IMR-90 (cell line): ENCODE data around the gene LY9. TPM values are rescaled to one million over a fixed set of nuclear protein-coding genes. Genes with fewer than 3 reads are reported as not detected.

Experiments used
- ATAC-seq: fragments of 200-7000 bp; cut with Tn5 transposase; 2 replicates; pipeline ENCODE4 v1.9.1; 2020; ENCODE audit warnings: low read depth, mild to moderate bottlenecking, moderate library complexity
- BruUV-seq: library from RNA; stranded (reverse); fragments of 400-500 nt; replicated peaks from 2 replicates; lab custom pipeline; 2021; lab: Mats Ljungman, UMichigan
- CTCF ChIA-PET: fragments of 300-600 bp; formaldehyde crosslinking; extraction: SDS; loops from one replicate; lab custom pipeline; 2021; ENCODE audit warnings: antibody characterized with exemption; lab: Yijun Ruan, JAX
- POLR2A ChIA-PET: fragments of 300-600 bp; sonication (Branson Sonifier 250); formaldehyde crosslinking; loops from one replicate; lab custom pipeline; 2022; ENCODE audit warnings: antibody characterized with exemption; ENCODE audit not compliant: unreplicated experiment; lab: Charles Lee
- DNase-seq: peaks from one replicate; pipeline ENCODE4 v3.0.0; 2013
- H2AFZ ChIP-seq: replicated peaks from 2 replicates; pipeline ENCODE3; 2013; ENCODE audit warnings: low read length, mild to moderate bottlenecking; ENCODE audit not compliant: poor library complexity
- H2AK5ac ChIP-seq: 2 replicates; pipeline ENCODE4 v1.6.1; 2013; ENCODE audit warnings: low read depth, low read length, inconsistent platforms
- H2AK9ac ChIP-seq: replicated peaks from 2 replicates; pipeline ENCODE3; 2013; ENCODE audit warnings: mild to moderate bottlenecking, low read depth, low read length, moderate library complexity; ENCODE audit not compliant: poor library complexity
- H2BK120ac ChIP-seq: 2 replicates; pipeline ENCODE4 v1.6.1; 2013; ENCODE audit warnings: low read depth, low read length, inconsistent platforms
- H2BK15ac ChIP-seq: 3 replicates; pipeline ENCODE4 v1.6.1; 2013; ENCODE audit warnings: low read depth, low read length, inconsistent platforms
- H2BK20ac ChIP-seq: 2 replicates; pipeline ENCODE4 v1.6.1; 2013; ENCODE audit warnings: low read depth, mild to moderate bottlenecking, inconsistent platforms, low read length, moderate library complexity
- H2BK5ac ChIP-seq: 2 replicates; pipeline ENCODE4 v1.6.1; 2013; ENCODE audit warnings: mild to moderate bottlenecking, low read depth, low read length, inconsistent platforms; ENCODE audit not compliant: poor library complexity, severe bottlenecking
- H3K14ac ChIP-seq: replicated peaks from 2 replicates; pipeline ENCODE4 v1.6.1; 2013; ENCODE audit warnings: low read depth, low read length, inconsistent platforms
- H3K18ac ChIP-seq: 2 replicates; pipeline ENCODE4 v1.6.1; 2013; ENCODE audit warnings: low read depth, low read length, control low read depth
- H3K23ac ChIP-seq: 2 replicates; pipeline ENCODE4 v1.6.1; 2013; ENCODE audit warnings: low read depth, low read length, inconsistent platforms
- H3K27ac ChIP-seq: 2 replicates; pipeline ENCODE4 v1.5.1; 2013; ENCODE audit warnings: mild to moderate bottlenecking, control low read depth, low read length; ENCODE audit not compliant: insufficient read depth
- H3K27me3 ChIP-seq: 2 replicates; pipeline ENCODE4 v1.6.1; 2013; ENCODE audit warnings: low read length; ENCODE audit not compliant: control insufficient read depth, insufficient read depth
- H3K36me3 ChIP-seq: 2 replicates; pipeline ENCODE4 v1.6.1; 2013; ENCODE audit warnings: low read length, mixed read lengths; ENCODE audit not compliant: control insufficient read depth, insufficient read depth
- H3K4ac ChIP-seq: 2 replicates; pipeline ENCODE4 v1.6.1; 2013; ENCODE audit warnings: low read depth, low read length, inconsistent platforms
- H3K4me1 ChIP-seq: 2 replicates; pipeline ENCODE4 v1.6.1; 2013; ENCODE audit warnings: low read length, mixed read lengths; ENCODE audit not compliant: control insufficient read depth, insufficient read depth
- H3K4me2 ChIP-seq: 2 replicates; pipeline ENCODE4 v1.6.1; 2013; ENCODE audit warnings: low read depth, mild to moderate bottlenecking, control low read depth, low read length, moderate library complexity
- H3K4me3 ChIP-seq: 2 replicates; pipeline ENCODE4 v1.5.1; 2013; ENCODE audit warnings: low read depth, mild to moderate bottlenecking, control low read depth, low read length, moderate library complexity; ENCODE audit not compliant: insufficient read depth
- H3K56ac ChIP-seq: 2 replicates; pipeline ENCODE4 v1.6.1; 2013; ENCODE audit warnings: low read length, inconsistent platforms; ENCODE audit not compliant: insufficient read depth; ENCODE audit errors: extremely low read depth
- H3K79me1 ChIP-seq, 2 experiments: 2 replicates each; pipeline ENCODE4 v1.6.1; 2013; ENCODE audit warnings: low read length in 2 of 2, inconsistent platforms in 1 of 2, low read depth in 1 of 2
- H3K9ac ChIP-seq: 2 replicates; pipeline ENCODE4 v1.6.1; 2013; ENCODE audit warnings: low read depth, low read length, control low read depth
- H3K9me1 ChIP-seq: 2 replicates; pipeline ENCODE4 v1.6.1; 2013; ENCODE audit warnings: low read length, inconsistent platforms; ENCODE audit not compliant: insufficient read depth
- H3K9me3 ChIP-seq: 2 replicates; pipeline ENCODE4 v1.6.1; 2013; ENCODE audit warnings: low read length; ENCODE audit not compliant: control insufficient read depth, insufficient read depth
- H4K20me1 ChIP-seq: 2 replicates; pipeline ENCODE4 v1.6.1; 2013; ENCODE audit warnings: low read length, inconsistent platforms; ENCODE audit not compliant: insufficient read depth
- H4K5ac ChIP-seq: 2 replicates; pipeline ENCODE4 v1.6.1; 2013; ENCODE audit warnings: mild to moderate bottlenecking, low read depth, low read length, control low read depth
- H4K8ac ChIP-seq, 2 experiments: 2 replicates each; pipeline ENCODE4 v1.6.1; 2013; ENCODE audit warnings: low read depth in 2 of 2, low read length in 2 of 2, control low read depth in 1 of 2, inconsistent platforms in 1 of 2
- H4K91ac ChIP-seq: 2 replicates; pipeline ENCODE4 v1.6.1; 2013; ENCODE audit warnings: low read depth, low read length, inconsistent platforms; ENCODE audit not compliant: insufficient read depth
- BHLHE40 ChIP-seq: fragments of 150-350 bp; IDR thresholded peaks from 2 replicates; pipeline ENCODE4 v1.6.1; 2016; ENCODE audit warnings: mild to moderate bottlenecking, low read depth, low read length
- CEBPB ChIP-seq: IDR thresholded peaks from 2 replicates; pipeline ENCODE4 v1.6.1; 2012; ENCODE audit warnings: low read depth, low read length, improper control_type of control experiment
- CHD1 ChIP-seq: IDR thresholded peaks from 2 replicates; pipeline ENCODE4 v1.6.1; 2012; ENCODE audit warnings: low read depth, low read length, improper control_type of control experiment
- CTCF ChIP-seq: conservative IDR thresholded peaks from 2 replicates; pipeline ENCODE4 v1.5.1; 2012; ENCODE audit warnings: mild to moderate bottlenecking, low read depth, low read length, improper control_type of control experiment
- ELK1 ChIP-seq: fragments of 150-350 bp; IDR thresholded peaks from 2 replicates; pipeline ENCODE4 v1.6.1; 2016; ENCODE audit warnings: low read depth, mild to moderate bottlenecking, low read length, moderate library complexity, borderline replicate concordance
- FOS ChIP-seq: fragments of 150-350 bp; IDR thresholded peaks from 2 replicates; pipeline ENCODE4 v1.6.1; 2016; ENCODE audit warnings: low read depth, low read length
- MAZ ChIP-seq: IDR thresholded peaks from 2 replicates; pipeline ENCODE4 v1.6.1; 2012; ENCODE audit warnings: low read depth, mild to moderate bottlenecking, low read length, improper control_type of control experiment, moderate library complexity, borderline replicate concordance
- MXI1 ChIP-seq: IDR thresholded peaks from 2 replicates; pipeline ENCODE4 v1.6.1; 2012; ENCODE audit warnings: low read depth, mild to moderate bottlenecking, low read length, moderate library complexity, borderline replicate concordance
- NFE2L2 ChIP-seq: fragments of 150-350 bp; IDR thresholded peaks from 2 replicates; pipeline ENCODE4 v1.6.1; 2016; ENCODE audit warnings: low read depth, mild to moderate bottlenecking, low read length
- POLR2A ChIP-seq: IDR thresholded peaks from 2 replicates; pipeline ENCODE4 v1.6.1; 2012; ENCODE audit warnings: mild to moderate bottlenecking, low read depth, low read length
- RAD21 ChIP-seq: IDR thresholded peaks from 2 replicates; pipeline ENCODE4 v1.6.1; 2012; ENCODE audit warnings: low read length, improper control_type of control experiment
- RCOR1 ChIP-seq: IDR thresholded peaks from 2 replicates; pipeline ENCODE4 v1.6.1; 2012; ENCODE audit warnings: mild to moderate bottlenecking, low read length, improper control_type of control experiment; ENCODE audit not compliant: insufficient replicate concordance
- RFX5 ChIP-seq: IDR thresholded peaks from 2 replicates; pipeline ENCODE4 v1.8.0; 2012; ENCODE audit warnings: low read depth, mild to moderate bottlenecking, low read length, moderate library complexity
- SMC3 ChIP-seq: fragments of 150-350 bp; IDR thresholded peaks from 2 replicates; pipeline ENCODE4 v1.6.1; 2016; ENCODE audit warnings: low read depth, mild to moderate bottlenecking, antibody characterized with exemption, low read length, moderate library complexity
- USF2 ChIP-seq: fragments of 150-350 bp; IDR thresholded peaks from 2 replicates; pipeline ENCODE4 v1.6.1; 2017; ENCODE audit warnings: mild to moderate bottlenecking, antibody characterized with exemption, low read length, low read depth
- WGBS, 2 experiments: methylation state at CpG; one replicate each; pipeline versions ENCODE4 v1.1.5 to v1.1.7; 2013; ENCODE audit warnings: missing lambda C conversion rate in 2 of 2; ENCODE audit not compliant: insufficient read length in 1 of 2; ENCODE audit errors: extremely low coverage in 2 of 2; 5-methylcytosine and 5-hydroxymethylcytosine counted together
- dilution Hi-C: fragments of 300-500 bp; cut with HindIII; formaldehyde crosslinking; loops from one replicate; pipeline ENCODE4 v1.14.3; 2018; ENCODE audit warnings: low sequenced_read_pairs; ENCODE audit not compliant: unreplicated experiment
- in situ Hi-C: fragments of 300-500 bp; cut with MboI; formaldehyde crosslinking; loops from 3 replicates; pipeline ENCODE4 v1.14.3; 2019; ENCODE audit warnings: low sequenced_read_pairs, inconsistent platforms, mixed read lengths
- intact Hi-C: fragments of 100-400 bp; cut with micrococcal nuclease; formaldehyde crosslinking; loops from 2 replicates; pipeline ENCODE4 v1.10.0; 2022
- polyA plus RNA-seq, 3 experiments: library from polyadenylated mRNA; depleted of rRNA; stranded (reverse); fragments of >200 nt; gene quantifications; 2 replicates each; pipeline ENCODE4 v1.2.3, GENCODE V29; 2012; ENCODE audit warnings: low replicate concordance in 1 of 3
- total RNA-seq: library from RNA; depleted of rRNA; stranded (reverse); fragments of >200 nt; gene quantifications from 2 replicates; pipeline ENCODE4 v1.2.3, GENCODE V29; 2012

LY9 gene
- total and polyA plus RNA-seq, 2 of the 4 experiments (the other 2 are of a cell fraction): not detected

GRCh38 chr1:160806109-160806665 lies 10.2 kb downstream of the LY9 start:
- Histone ChIP-seq H3K4me1 (no peaks in the 10 kb centered on the region), H3K27ac (no peak overlapping the region), H2BK5ac (no peak overlapping the region), H4K8ac (no peak overlapping the region), H3K4me3 (no peak overlapping the region), H2BK20ac (no peak overlapping the region), H3K18ac (no peak overlapping the region), H3K9ac (no peak overlapping the region), H3K27me3 (no peaks in the 10 kb centered on the region), H2AFZ (no peak overlapping the region), H4K20me1 (no peaks in the 10 kb centered on the region), H3K4ac (no peak overlapping the region), H3K56ac (no peak overlapping the region), H3K23ac (no peak overlapping the region), H2BK15ac (no peak overlapping the region), H3K4me2 (no peak overlapping the region), H3K9me3 (0 out of 2 replicates have a peak, but pooled peaks cover 3% of the 10 kb centered on the region), H3K36me3 (no peaks in the 10 kb centered on the region), H2AK9ac (no peak overlapping the region), H4K91ac (no peak overlapping the region), H2BK120ac (no peak overlapping the region), H2AK5ac (no peak overlapping the region), H3K79me1 (no peaks in the 10 kb centered on the region), H3K9me1 (no peaks in the 10 kb centered on the region), H3K14ac (no peak overlapping the region), H4K5ac (no peak overlapping the region)
- intact Hi-C loops (no loop called here), in situ Hi-C loops (no loop called here), dilution Hi-C loops (no loop called here)
- DNase-seq: no peak
- POLR2A ChIA-PET: no interaction called here
- no peak for ATAC-seq
- CTCF ChIA-PET: interaction anchor here (0.7 kb wide), 1 partner anchor 12 kb away, joined by 3 read pairs; no protein-coding TSS in a partner anchor
- WGBS, 2 experiments: no CpG with 5 or more reads among the region's 1 CpG
- TF ChIP-seq CHD1 (no peak), RAD21 (no peak), NFE2L2 (no peak), MXI1 (no peak), SMC3 (no peak), ELK1 (no peak), RCOR1 (no peak), BHLHE40 (no peak), CTCF (no peak), CEBPB (no peak), POLR2A (no peak), RFX5 (no peak), FOS (no peak), MAZ (no peak), USF2 (no peak)
- BruUV-seq: no TSS peak
